SK-N-SH (cell line): ENCODE results near the gene PCP4. TPM values are rescaled to one million over a fixed set of nuclear protein-coding genes. Genes with fewer than 3 reads are reported as not detected.

Experiments
- CTCF ChIA-PET: fragments of 300-600, 350-600 bp; formaldehyde crosslinking; extraction: SDS; loops from one replicate; lab custom pipeline; 2021; lab: Yijun Ruan, JAX
- POLR2A ChIA-PET: fragments of 350-600 bp; sonication (Branson Sonifier 250); formaldehyde crosslinking; extraction: SDS; loops from one replicate; lab custom pipeline; 2020; ENCODE audit warnings: antibody characterized with exemption, inconsistent platforms; lab: Yijun Ruan, JAX
- DNase-seq: peaks from one replicate; pipeline ENCODE4 v3.0.0; 2012
- H2AFZ ChIP-seq: fragments of 200-600 bp; sonication (generic); 2 replicates; pipeline ENCODE4 v1.8.1; 2016; ENCODE audit warnings: antibody characterized with exemption, mild to moderate bottlenecking, low read depth
- H3F3A ChIP-seq: fragments of 200-600 bp; sonication (generic); replicated peaks from 2 replicates; pipeline ENCODE3; 2016; ENCODE audit warnings: antibody characterized with exemption, mild to moderate bottlenecking; ENCODE audit not compliant: insufficient read depth
- H3K27ac ChIP-seq, 2 experiments: fragments of 200-500 bp in 1 of 2; fragments of 200-600 bp in 1 of 2; sonication (Bioruptor generic) in 1 of 2; sonication (generic), shearing (Covaris generic) in 1 of 2; 2 replicates each; pipeline versions ENCODE4 v1.5.1 to v1.6.1; 2014 to 2016; ENCODE audit warnings: low read depth in 2 of 2, inconsistent platforms in 1 of 2, low read length in 1 of 2, mild to moderate bottlenecking in 1 of 2, mixed read lengths in 1 of 2
- H3K27me3 ChIP-seq: fragments of 200-600 bp; sonication (generic), shearing (Covaris generic); 2 replicates; pipeline ENCODE4 v1.6.1; 2016; ENCODE audit warnings: mixed run types; ENCODE audit not compliant: insufficient read depth
- H3K36me3 ChIP-seq, 2 experiments: fragments of 200-500 bp in 1 of 2; fragments of 200-600 bp in 1 of 2; sonication (Bioruptor generic) in 1 of 2; sonication (generic) in 1 of 2; replicated peaks in 1 of 2; 2 replicates each; pipeline versions ENCODE3 to v1.5.1; 2014 to 2016; ENCODE audit warnings: low read length in 1 of 2, mild to moderate bottlenecking in 1 of 2; ENCODE audit not compliant: insufficient read depth in 2 of 2, control insufficient read depth in 1 of 2
- H3K4me1 ChIP-seq, 2 experiments: fragments of 200-500 bp in 1 of 2; fragments of 200-600 bp in 1 of 2; sonication (Bioruptor generic) in 1 of 2; sonication (generic), shearing (Covaris generic) in 1 of 2; 2 replicates each; pipeline versions ENCODE4 v1.5.1 to v1.6.1; 2014 to 2016; ENCODE audit warnings: low read depth in 1 of 2, low read length in 1 of 2, mixed run types in 1 of 2; ENCODE audit not compliant: insufficient read depth in 2 of 2, control insufficient read depth in 1 of 2
- H3K4me2 ChIP-seq: fragments of 200-600 bp; sonication (generic), shearing (Covaris generic); 2 replicates; pipeline ENCODE4 v1.6.1; 2017; ENCODE audit warnings: mixed run types
- H3K4me3 ChIP-seq, 2 experiments: fragments of 200-500 bp in 1 of 2; fragments of 200-600 bp in 1 of 2; sonication (Bioruptor generic) in 1 of 2; sonication (generic), shearing (Covaris generic) in 1 of 2; 2 replicates each; pipeline versions ENCODE4 v1.5.1 to v1.8.1; 2014 to 2016; ENCODE audit warnings: low read depth in 2 of 2, inconsistent platforms in 1 of 2, low read length in 1 of 2, mild to moderate bottlenecking in 1 of 2, mixed read lengths in 1 of 2, moderate library complexity in 1 of 2
- H3K79me2 ChIP-seq: fragments of 200-600 bp; sonication (generic); 2 replicates; pipeline ENCODE4 v1.8.1; 2017; ENCODE audit warnings: mild to moderate bottlenecking; ENCODE audit not compliant: insufficient read depth
- H3K9ac ChIP-seq: fragments of 200-600 bp; sonication (generic); 2 replicates; pipeline ENCODE4 v1.6.1; 2017; ENCODE audit warnings: mixed run types
- H3K9me2 ChIP-seq: fragments of 200-600 bp; sonication (generic); 2 replicates; pipeline ENCODE4 v1.6.1; 2017; ENCODE audit warnings: mixed run types
- H3K9me3 ChIP-seq: fragments of 200-600 bp; sonication (generic); 2 replicates; pipeline ENCODE4 v1.6.1; 2017; ENCODE audit warnings: mixed run types, mild to moderate bottlenecking, moderate library complexity
- H4K20me1 ChIP-seq: fragments of 200-600 bp; sonication (generic); 2 replicates; pipeline ENCODE4 v1.6.1; 2017; ENCODE audit warnings: mild to moderate bottlenecking, mixed run types; ENCODE audit not compliant: insufficient read depth
- CHD2 ChIP-seq: fragments of 150-350 bp; IDR thresholded peaks from 2 replicates; pipeline ENCODE4 v1.6.1; 2018; ENCODE audit warnings: low read length; ENCODE audit not compliant: partially characterized antibody
- CTCF ChIP-seq: fragments of 200-600 bp; sonication (generic); IDR thresholded peaks from 2 replicates; pipeline ENCODE4 v1.6.1; 2017; ENCODE audit warnings: antibody characterized with exemption, mild to moderate bottlenecking, moderate library complexity
- EP300 ChIP-seq, 2 experiments: IDR thresholded peaks; 2 replicates each; pipeline versions ENCODE4 v1.4.0 to v1.6.1; 2012; ENCODE audit warnings: borderline replicate concordance in 1 of 2, low read depth in 1 of 2, low read length in 1 of 2
- EZH2phosphoT487 ChIP-seq: fragments of 200-600 bp; sonication (generic); IDR thresholded peaks from 2 replicates; pipeline ENCODE4 v1.6.1; 2017; ENCODE audit warnings: low read depth, mixed run types, mild to moderate bottlenecking, antibody characterized with exemption, moderate library complexity, borderline replicate concordance
- GATA2 ChIP-seq: sonication (generic); formaldehyde crosslinking; IDR thresholded peaks from 2 replicates; pipeline ENCODE4 v1.5.0; 2020; ENCODE audit warnings: mild to moderate bottlenecking, missing genetic modification reagents
- NFIC ChIP-seq: IDR thresholded peaks from 2 replicates; pipeline ENCODE4 v1.4.0; 2012; ENCODE audit warnings: borderline replicate concordance
- NRF1 ChIP-seq: IDR thresholded peaks from 2 replicates; pipeline ENCODE4 v1.6.1; 2012; ENCODE audit warnings: low read depth, mild to moderate bottlenecking, low read length
- RAD21 ChIP-seq: IDR thresholded peaks from 2 replicates; pipeline ENCODE4 v1.6.1; 2012; ENCODE audit warnings: mild to moderate bottlenecking, low read length
- RFX5 ChIP-seq: IDR thresholded peaks from 2 replicates; pipeline ENCODE4 v1.6.1; 2012; ENCODE audit warnings: mild to moderate bottlenecking, improper control_type of control experiment, low read length
- SMC3 ChIP-seq: IDR thresholded peaks from 2 replicates; pipeline ENCODE4 v1.6.1; 2012; ENCODE audit warnings: low read depth, low read length, improper control_type of control experiment
- TCF12 ChIP-seq: IDR thresholded peaks from 2 replicates; pipeline ENCODE4 v1.4.0; 2012
- WGBS: methylation state at CpG from one replicate; pipeline ENCODE4 v1.1.6; 2017; ENCODE audit warnings: low lambda C conversion rate; 5-methylcytosine and 5-hydroxymethylcytosine counted together
- polyA plus RNA-seq, 3 experiments: library from polyadenylated mRNA; depleted of rRNA; stranded (reverse); fragments of >200 nt; gene quantifications; 2 replicates each; pipeline ENCODE4 v1.2.3, GENCODE V29; 2012
- TF ChIP-seq, protein P1 (sequence below): IDR thresholded peaks from 2 replicates; pipeline ENCODE4 v1.4.0; 2012; ENCODE audit warnings: low read depth, borderline replicate concordance
- TF ChIP-seq, protein P2 (sequence below): IDR thresholded peaks from 2 replicates; pipeline ENCODE4; 2012
- TF ChIP-seq, protein P3 (sequence below): IDR thresholded peaks from 2 replicates; pipeline ENCODE4 v1.4.0; 2012; ENCODE audit warnings: low read depth

PCP4 gene
- polyA plus RNA-seq, 1 of the 3 experiments (the other 2 are of a cell fraction): not detected

DNA sequence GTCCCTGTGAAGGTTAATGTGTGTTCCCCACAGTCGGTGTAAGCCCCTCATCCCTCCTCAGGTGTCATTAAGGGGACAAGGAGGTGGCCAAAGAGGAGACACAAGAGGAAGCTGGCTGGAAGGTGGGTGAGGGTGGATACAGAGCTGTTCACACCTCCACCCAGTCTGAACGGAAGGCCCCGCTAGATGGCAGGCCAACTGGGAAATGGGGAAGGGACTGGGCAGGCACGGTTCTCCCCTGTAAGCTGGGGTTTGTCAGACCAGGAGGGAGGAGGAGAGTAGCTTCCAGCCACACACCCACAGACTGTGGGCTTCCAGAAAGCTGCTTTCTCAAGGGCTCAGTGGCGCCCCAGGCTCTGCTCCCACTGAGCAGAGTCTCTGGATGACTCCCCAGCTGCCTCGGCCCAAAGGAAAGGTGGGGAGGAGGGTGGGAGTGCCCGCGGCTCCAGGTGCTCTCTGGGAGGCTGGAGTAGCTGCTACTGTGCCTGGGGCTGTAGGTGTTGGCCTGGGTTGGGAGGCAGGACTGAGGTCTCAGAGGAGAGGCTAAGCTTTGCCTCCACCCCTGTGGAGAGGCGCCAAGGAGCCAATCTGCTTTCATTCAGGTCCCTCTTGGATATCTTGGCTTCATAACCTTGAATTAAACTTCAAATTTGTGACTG, 41.2 kb downstream of the PCP4 start:
- H3K9ac ChIP-seq: no peak overlapping the region
- no peak overlapping the region for H3K27ac ChIP-seq
- no peak overlapping the region for H3K4me3 ChIP-seq
- POLR2A ChIA-PET: no interaction called here
- no peaks in the 10 kb centered on the region for H3K9me2 ChIP-seq
- H3K79me2 ChIP-seq: no peaks in the 10 kb centered on the region
- H3K9me3 ChIP-seq: no peaks in the 10 kb centered on the region
- WGBS: 15% methylated on average over 7 of the region's 9 CpGs
- TF ChIP-seq SMC3 (no peak), RFX5 (no peak), TCF12 (no peak), NRF1 (no peak), CHD2 (no peak), GATA2 (CRISPR knock-in tag) (no peak), EP300 (IDR thresholded peaks at IDR 0.05; ENCODE audit: borderline replicate concordance in 1 of 2, low read depth in 1 of 2, low read length in 1 of 2) (no peak), RAD21 (no peak), EZH2phosphoT487 (no peak), NFIC (no peak), CTCF (no peak)
- TF ChIP-seq, protein P1, sequence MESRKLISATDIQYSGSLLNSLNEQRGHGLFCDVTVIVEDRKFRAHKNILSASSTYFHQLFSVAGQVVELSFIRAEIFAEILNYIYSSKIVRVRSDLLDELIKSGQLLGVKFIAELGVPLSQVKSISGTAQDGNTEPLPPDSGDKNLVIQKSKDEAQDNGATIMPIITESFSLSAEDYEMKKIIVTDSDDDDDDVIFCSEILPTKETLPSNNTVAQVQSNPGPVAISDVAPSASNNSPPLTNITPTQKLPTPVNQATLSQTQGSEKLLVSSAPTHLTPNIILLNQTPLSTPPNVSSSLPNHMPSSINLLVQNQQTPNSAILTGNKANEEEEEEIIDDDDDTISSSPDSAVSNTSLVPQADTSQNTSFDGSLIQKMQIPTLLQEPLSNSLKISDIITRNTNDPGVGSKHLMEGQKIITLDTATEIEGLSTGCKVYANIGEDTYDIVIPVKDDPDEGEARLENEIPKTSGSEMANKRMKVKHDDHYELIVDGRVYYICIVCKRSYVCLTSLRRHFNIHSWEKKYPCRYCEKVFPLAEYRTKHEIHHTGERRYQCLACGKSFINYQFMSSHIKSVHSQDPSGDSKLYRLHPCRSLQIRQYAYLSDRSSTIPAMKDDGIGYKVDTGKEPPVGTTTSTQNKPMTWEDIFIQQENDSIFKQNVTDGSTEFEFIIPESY: no peak
- TF ChIP-seq, protein P2, sequence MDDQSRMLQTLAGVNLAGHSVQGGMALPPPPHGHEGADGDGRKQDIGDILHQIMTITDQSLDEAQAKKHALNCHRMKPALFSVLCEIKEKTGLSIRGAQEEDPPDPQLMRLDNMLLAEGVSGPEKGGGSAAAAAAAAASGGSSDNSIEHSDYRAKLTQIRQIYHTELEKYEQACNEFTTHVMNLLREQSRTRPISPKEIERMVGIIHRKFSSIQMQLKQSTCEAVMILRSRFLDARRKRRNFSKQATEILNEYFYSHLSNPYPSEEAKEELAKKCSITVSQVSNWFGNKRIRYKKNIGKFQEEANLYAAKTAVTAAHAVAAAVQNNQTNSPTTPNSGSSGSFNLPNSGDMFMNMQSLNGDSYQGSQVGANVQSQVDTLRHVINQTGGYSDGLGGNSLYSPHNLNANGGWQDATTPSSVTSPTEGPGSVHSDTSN: no peak
- TF ChIP-seq, protein P3, sequence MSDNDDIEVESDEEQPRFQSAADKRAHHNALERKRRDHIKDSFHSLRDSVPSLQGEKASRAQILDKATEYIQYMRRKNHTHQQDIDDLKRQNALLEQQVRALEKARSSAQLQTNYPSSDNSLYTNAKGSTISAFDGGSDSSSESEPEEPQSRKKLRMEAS: no peak
- TF ChIP-seq, all 33 proteins: peak for 0
- Histone ChIP-seq H3K27me3 (no peaks in the 10 kb centered on the region), H3F3A (no peaks in the 10 kb centered on the region), H2AFZ (no peak overlapping the region), H3K36me3 (no peaks in the 10 kb centered on the region), H3K4me1 (no peaks in the 10 kb centered on the region), H4K20me1 (no peaks in the 10 kb centered on the region), H3K4me2 (no peak overlapping the region)
- CTCF ChIA-PET: no interaction called here
- no peak for DNase-seq
